ENCODE data around the gene IL13RA1. TPM values are rescaled to one million over a fixed set of nuclear protein-coding genes. Genes with fewer than 3 reads are reported as not detected.

Gene IL13RA1
- total and polyA plus RNA-seq, 2 donors = 14.4 to 38.5 TPM

DNA sequence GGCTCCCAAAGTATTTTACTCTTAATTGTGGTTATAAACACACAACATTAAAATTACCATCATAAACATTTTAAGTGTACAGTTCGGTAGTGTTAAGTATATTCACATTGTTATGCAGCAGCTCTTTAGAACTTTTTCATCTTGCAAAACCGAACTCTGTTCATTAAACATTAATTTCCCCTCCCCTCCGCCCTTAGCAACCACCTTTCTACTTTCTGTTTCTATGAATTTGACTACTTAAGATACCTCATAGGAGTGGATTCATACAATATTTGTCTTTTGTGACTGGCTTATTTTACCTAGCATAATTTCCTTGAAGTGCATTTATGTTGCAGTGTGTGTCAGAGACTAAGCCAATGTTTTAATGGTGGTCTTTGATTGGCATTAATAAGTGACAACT, 32.6 kb downstream of the IL13RA1 start:
- no peak overlapping the region for H3K4me3 ChIP-seq (ENCODE audit: low read length in 2 of 2)
- 97% methylated on average over 3 of the region's 3 CpGs for WGBS
- no peaks in the 10 kb centered on the region for H3K9me3 ChIP-seq (ENCODE audit: control insufficient read depth in 2 of 2, insufficient read depth in 1 of 2, low read length in 1 of 2)
- no peak overlapping the region for H3K27ac ChIP-seq (ENCODE audit: low read depth in 1 of 2, low read length in 1 of 2)
- H3K27me3 ChIP-seq (ENCODE audit: control insufficient read depth in 2 of 2, insufficient read depth in 1 of 2, low read length in 1 of 2) = no peaks in the 10 kb centered on the region
- no peaks in the 10 kb centered on the region for H3K4me1 ChIP-seq (ENCODE audit: control insufficient read depth in 2 of 2, insufficient read depth in 2 of 2, low read length in 2 of 2)
- H3K36me3 ChIP-seq (ENCODE audit: control insufficient read depth in 2 of 2, insufficient read depth in 2 of 2, low read length in 1 of 2) = no peaks in the 10 kb centered on the region
- DNase-seq (ENCODE audit: low read depth in 6 of 9, low spot score in 9 of 9) = no peak

DNA sequence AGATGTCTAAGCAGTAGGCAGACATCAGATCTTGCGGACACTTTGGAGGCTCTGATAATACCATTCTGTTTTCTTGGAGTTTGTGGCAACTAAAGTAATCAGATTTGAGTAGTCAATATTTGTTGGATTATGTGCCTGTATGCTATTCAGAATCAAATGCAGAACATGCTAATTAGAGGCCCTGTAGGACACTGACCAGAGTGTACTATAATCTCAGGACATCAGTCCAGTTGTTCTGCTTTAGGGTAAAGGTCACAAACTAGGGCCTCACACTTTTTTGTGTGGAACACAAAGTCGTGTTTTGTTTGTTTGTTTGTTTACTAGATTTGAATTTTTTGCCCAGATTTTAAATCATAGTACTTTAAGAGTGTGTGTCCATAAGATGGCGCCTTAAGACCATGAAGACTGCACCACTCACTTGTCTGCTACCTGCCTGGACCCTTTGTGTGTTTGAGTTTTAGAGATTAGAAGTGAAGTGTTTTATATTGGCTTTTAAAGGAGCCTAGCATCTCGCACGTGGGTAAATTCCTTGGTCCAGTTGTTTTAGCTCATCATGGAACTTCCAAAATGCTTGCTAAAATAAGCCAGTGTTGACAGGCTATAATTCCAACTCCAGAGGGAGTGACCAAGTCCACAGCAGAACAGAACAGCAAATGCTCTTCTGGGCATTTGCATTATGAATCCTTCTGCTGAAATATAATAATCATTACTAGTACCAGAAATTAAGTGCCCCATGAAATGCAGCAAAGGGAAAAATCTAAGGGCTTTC, 34.7 kb downstream of the IL13RA1 start:
- Histone ChIP-seq H3K27ac (ENCODE audit: low read depth in 1 of 2, low read length in 1 of 2) (no peak overlapping the region), H3K27me3 (ENCODE audit: control insufficient read depth in 2 of 2, insufficient read depth in 1 of 2, low read length in 1 of 2) (no peaks in the 10 kb centered on the region), H3K9me3 (ENCODE audit: control insufficient read depth in 2 of 2, insufficient read depth in 1 of 2, low read length in 1 of 2) (no peaks in the 10 kb centered on the region), H3K36me3 (ENCODE audit: control insufficient read depth in 2 of 2, insufficient read depth in 2 of 2, low read length in 1 of 2) (no peaks in the 10 kb centered on the region), H3K4me1 (ENCODE audit: control insufficient read depth in 2 of 2, insufficient read depth in 2 of 2, low read length in 2 of 2) (no peaks in the 10 kb centered on the region), H3K4me3 (ENCODE audit: low read length in 2 of 2) (no peak overlapping the region)
- DNase-seq (ENCODE audit: low read depth in 6 of 9, low spot score in 9 of 9) = no peak
- 84% methylated on average over 5 of the region's 5 CpGs for WGBS

GRCh38 chrX:118763489-118763888, 36.1 kb downstream of the IL13RA1 start:
- 98% methylated on average over 1 of the region's 1 CpG for WGBS
- no peak overlapping the region for H3K27ac ChIP-seq (ENCODE audit: low read depth in 1 of 2, low read length in 1 of 2)

GRCh38 chrX:118764122-118764521, 36.7 kb downstream of the IL13RA1 start:
- no peak for DNase-seq (ENCODE audit: low read depth in 6 of 9, low spot score in 9 of 9)
- no peak overlapping the region for H3K27ac ChIP-seq (ENCODE audit: low read depth in 1 of 2, low read length in 1 of 2)
- no peaks in the 10 kb centered on the region for H3K36me3 ChIP-seq (ENCODE audit: control insufficient read depth in 2 of 2, insufficient read depth in 2 of 2, low read length in 1 of 2)
- WGBS = 97% methylated on average over 4 of the region's 4 CpGs
- no peak overlapping the region for H3K4me3 ChIP-seq (ENCODE audit: low read length in 2 of 2)
- H3K9me3 ChIP-seq (ENCODE audit: control insufficient read depth in 2 of 2, insufficient read depth in 1 of 2, low read length in 1 of 2) = no peaks in the 10 kb centered on the region
- no peaks in the 10 kb centered on the region for H3K4me1 ChIP-seq (ENCODE audit: control insufficient read depth in 2 of 2, insufficient read depth in 2 of 2, low read length in 2 of 2)
- no peaks in the 10 kb centered on the region for H3K27me3 ChIP-seq (ENCODE audit: control insufficient read depth in 2 of 2, insufficient read depth in 1 of 2, low read length in 1 of 2)

More at GRCh38 chrX:118763489-118763888, 36.1 kb downstream of the IL13RA1 start:
- no peaks in the 10 kb centered on the region for H3K9me3 ChIP-seq (ENCODE audit: control insufficient read depth in 2 of 2, insufficient read depth in 1 of 2, low read length in 1 of 2)
- H3K4me3 ChIP-seq (ENCODE audit: low read length in 2 of 2) = no peak overlapping the region
- DNase-seq (ENCODE audit: low read depth in 6 of 9, low spot score in 9 of 9) = no peak
- no peaks in the 10 kb centered on the region for H3K36me3 ChIP-seq (ENCODE audit: control insufficient read depth in 2 of 2, insufficient read depth in 2 of 2, low read length in 1 of 2)
- no peaks in the 10 kb centered on the region for H3K27me3 ChIP-seq (ENCODE audit: control insufficient read depth in 2 of 2, insufficient read depth in 1 of 2, low read length in 1 of 2)
- no peaks in the 10 kb centered on the region for H3K4me1 ChIP-seq (ENCODE audit: control insufficient read depth in 2 of 2, insufficient read depth in 2 of 2, low read length in 2 of 2)

DNA sequence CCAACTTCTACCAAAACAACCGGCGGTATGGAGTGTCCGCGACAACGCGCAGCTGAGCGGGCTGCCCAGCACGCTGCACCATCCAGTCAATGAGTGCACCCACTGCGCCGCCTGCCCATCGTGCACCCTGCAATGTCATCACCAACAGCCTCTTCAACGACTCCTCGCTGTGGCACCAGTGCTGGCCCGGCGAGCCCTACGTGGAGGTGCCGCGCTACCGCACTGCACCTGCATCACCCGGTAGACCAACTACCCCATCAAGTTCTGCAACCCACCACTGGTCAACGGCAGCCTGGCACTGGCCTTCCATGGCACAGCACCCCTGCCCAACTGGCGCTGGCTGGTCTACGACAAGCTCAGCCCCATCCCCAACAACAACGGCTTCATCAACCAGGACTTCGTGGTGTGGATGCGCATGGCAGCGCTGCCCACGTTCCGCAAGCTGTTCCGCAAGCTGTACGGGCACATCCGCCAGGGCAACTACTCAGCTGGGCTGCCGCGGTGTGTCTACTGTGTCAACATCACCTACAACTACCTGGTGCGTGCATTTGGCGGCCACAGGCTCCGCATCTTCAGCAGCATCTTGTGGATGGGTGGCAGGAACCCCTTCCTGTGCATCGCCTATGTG, 42.8 kb downstream of the IL13RA1 start:
- Histone ChIP-seq H3K36me3 (ENCODE audit: control insufficient read depth in 2 of 2, insufficient read depth in 2 of 2, low read length in 1 of 2) (no peaks in the 10 kb centered on the region), H3K9me3 (ENCODE audit: control insufficient read depth in 2 of 2, insufficient read depth in 1 of 2, low read length in 1 of 2) (no peaks in the 10 kb centered on the region), H3K4me1 (ENCODE audit: control insufficient read depth in 2 of 2, insufficient read depth in 2 of 2, low read length in 2 of 2) (no peaks in the 10 kb centered on the region), H3K27me3 (ENCODE audit: control insufficient read depth in 2 of 2, insufficient read depth in 1 of 2, low read length in 1 of 2) (no peaks in the 10 kb centered on the region), H3K4me3 (ENCODE audit: low read length in 2 of 2) (no peak overlapping the region), H3K27ac (ENCODE audit: low read depth in 1 of 2, low read length in 1 of 2) (no peak overlapping the region)
- 97% methylated on average over 38 of the region's 38 CpGs for WGBS
- no peak for DNase-seq (ENCODE audit: low read depth in 6 of 9, low spot score in 9 of 9)

GRCh38 chrX:118772051-118772450, 44.6 kb downstream of the IL13RA1 start:
- Histone ChIP-seq H3K4me3 (ENCODE audit: low read length in 2 of 2) (no peak overlapping the region), H3K4me1 (ENCODE audit: control insufficient read depth in 2 of 2, insufficient read depth in 2 of 2, low read length in 2 of 2) (no peaks in the 10 kb centered on the region)
- WGBS = 98% methylated on average over 4 of the region's 4 CpGs

GRCh38 chrX:118773782-118774181, 46.4 kb downstream of the IL13RA1 start:
- H3K27me3 ChIP-seq (ENCODE audit: control insufficient read depth in 2 of 2, insufficient read depth in 1 of 2, low read length in 1 of 2) = no peaks in the 10 kb centered on the region
- H3K36me3 ChIP-seq (ENCODE audit: control insufficient read depth in 2 of 2, insufficient read depth in 2 of 2, low read length in 1 of 2) = no peaks in the 10 kb centered on the region
- 96% methylated on average over 5 of the region's 5 CpGs for WGBS
- no peak overlapping the region for H3K4me3 ChIP-seq (ENCODE audit: low read length in 2 of 2)
- no peaks in the 10 kb centered on the region for H3K4me1 ChIP-seq (ENCODE audit: control insufficient read depth in 2 of 2, insufficient read depth in 2 of 2, low read length in 2 of 2)
- DNase-seq (ENCODE audit: low read depth in 6 of 9, low spot score in 9 of 9) = no peak
- no peak overlapping the region for H3K27ac ChIP-seq (ENCODE audit: low read depth in 1 of 2, low read length in 1 of 2)
- H3K9me3 ChIP-seq (ENCODE audit: control insufficient read depth in 2 of 2, insufficient read depth in 1 of 2, low read length in 1 of 2) = no peaks in the 10 kb centered on the region

More at GRCh38 chrX:118772051-118772450, 44.6 kb downstream of the IL13RA1 start:
- no peaks in the 10 kb centered on the region for H3K27me3 ChIP-seq (ENCODE audit: control insufficient read depth in 2 of 2, insufficient read depth in 1 of 2, low read length in 1 of 2)
- no peaks in the 10 kb centered on the region for H3K36me3 ChIP-seq (ENCODE audit: control insufficient read depth in 2 of 2, insufficient read depth in 2 of 2, low read length in 1 of 2)
- no peaks in the 10 kb centered on the region for H3K9me3 ChIP-seq (ENCODE audit: control insufficient read depth in 2 of 2, insufficient read depth in 1 of 2, low read length in 1 of 2)
- no peak for DNase-seq (ENCODE audit: low read depth in 6 of 9, low spot score in 9 of 9)
- H3K27ac ChIP-seq (ENCODE audit: low read depth in 1 of 2, low read length in 1 of 2) = no peak overlapping the region

GRCh38 chrX:118779581-118779980, 52.2 kb downstream of the IL13RA1 start:
- 99% methylated on average over 2 of the region's 2 CpGs for WGBS
- Histone ChIP-seq H3K36me3 (ENCODE audit: control insufficient read depth in 2 of 2, insufficient read depth in 2 of 2, low read length in 1 of 2) (no peaks in the 10 kb centered on the region), H3K4me3 (ENCODE audit: low read length in 2 of 2) (no peak overlapping the region), H3K27ac (ENCODE audit: low read depth in 1 of 2, low read length in 1 of 2) (no peak overlapping the region), H3K9me3 (ENCODE audit: control insufficient read depth in 2 of 2, insufficient read depth in 1 of 2, low read length in 1 of 2) (no peaks in the 10 kb centered on the region), H3K27me3 (ENCODE audit: control insufficient read depth in 2 of 2, insufficient read depth in 1 of 2, low read length in 1 of 2) (no peaks in the 10 kb centered on the region), H3K4me1 (ENCODE audit: control insufficient read depth in 2 of 2, insufficient read depth in 2 of 2, low read length in 2 of 2) (no peaks in the 10 kb centered on the region)
- no peak for DNase-seq (ENCODE audit: low read depth in 6 of 9, low spot score in 9 of 9)

GRCh38 chrX:118780509-118780908, 53.1 kb downstream of the IL13RA1 start:
- Histone ChIP-seq H3K27me3 (ENCODE audit: control insufficient read depth in 2 of 2, insufficient read depth in 1 of 2, low read length in 1 of 2) (no peaks in the 10 kb centered on the region), H3K9me3 (ENCODE audit: control insufficient read depth in 2 of 2, insufficient read depth in 1 of 2, low read length in 1 of 2) (no peaks in the 10 kb centered on the region), H3K36me3 (ENCODE audit: control insufficient read depth in 2 of 2, insufficient read depth in 2 of 2, low read length in 1 of 2) (no peaks in the 10 kb centered on the region), H3K4me1 (ENCODE audit: control insufficient read depth in 2 of 2, insufficient read depth in 2 of 2, low read length in 2 of 2) (no peaks in the 10 kb centered on the region), H3K4me3 (ENCODE audit: low read length in 2 of 2) (no peak overlapping the region), H3K27ac (ENCODE audit: low read depth in 1 of 2, low read length in 1 of 2) (no peak overlapping the region)
- 78% methylated on average over 2 of the region's 2 CpGs for WGBS
- DNase-seq (ENCODE audit: low read depth in 6 of 9, low spot score in 9 of 9) = no peak
